ENCODE measurements around the gene PCDH8.

DNA sequence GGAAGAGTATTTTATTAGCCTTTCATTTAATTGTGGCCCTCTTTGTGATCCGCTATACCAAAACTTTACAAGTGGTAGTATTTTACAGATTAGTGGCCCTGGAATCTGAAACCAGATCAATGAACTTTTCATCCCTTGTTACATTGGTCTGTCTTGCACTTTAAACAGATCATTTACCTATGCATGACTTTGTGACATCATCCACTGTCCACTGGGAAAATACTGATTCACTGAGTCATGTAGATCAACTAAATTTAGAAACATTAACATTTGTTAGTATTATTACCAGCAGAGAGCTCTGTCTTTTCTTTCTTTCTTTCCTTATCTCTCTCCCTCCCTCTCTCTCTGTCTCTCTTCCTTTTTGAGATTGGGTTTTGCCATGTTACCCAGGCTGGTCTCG is 17.5 kb downstream of the PCDH8 start:
- no peak for TF ChIP-seq ZBTB21 (CRISPR knock-in tag; IDR thresholded peaks at IDR 0.05; ENCODE audit: borderline replicate concordance)
- TF ChIP-seq, protein P1, sequence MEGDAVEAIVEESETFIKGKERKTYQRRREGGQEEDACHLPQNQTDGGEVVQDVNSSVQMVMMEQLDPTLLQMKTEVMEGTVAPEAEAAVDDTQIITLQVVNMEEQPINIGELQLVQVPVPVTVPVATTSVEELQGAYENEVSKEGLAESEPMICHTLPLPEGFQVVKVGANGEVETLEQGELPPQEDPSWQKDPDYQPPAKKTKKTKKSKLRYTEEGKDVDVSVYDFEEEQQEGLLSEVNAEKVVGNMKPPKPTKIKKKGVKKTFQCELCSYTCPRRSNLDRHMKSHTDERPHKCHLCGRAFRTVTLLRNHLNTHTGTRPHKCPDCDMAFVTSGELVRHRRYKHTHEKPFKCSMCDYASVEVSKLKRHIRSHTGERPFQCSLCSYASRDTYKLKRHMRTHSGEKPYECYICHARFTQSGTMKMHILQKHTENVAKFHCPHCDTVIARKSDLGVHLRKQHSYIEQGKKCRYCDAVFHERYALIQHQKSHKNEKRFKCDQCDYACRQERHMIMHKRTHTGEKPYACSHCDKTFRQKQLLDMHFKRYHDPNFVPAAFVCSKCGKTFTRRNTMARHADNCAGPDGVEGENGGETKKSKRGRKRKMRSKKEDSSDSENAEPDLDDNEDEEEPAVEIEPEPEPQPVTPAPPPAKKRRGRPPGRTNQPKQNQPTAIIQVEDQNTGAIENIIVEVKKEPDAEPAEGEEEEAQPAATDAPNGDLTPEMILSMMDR (IDR thresholded peaks at IDR 0.05), result no peak
- TF ChIP-seq FOXJ3 (CRISPR knock-in tag; IDR thresholded peaks at IDR 0.05; ENCODE audit: borderline replicate concordance), result no peak
- no peak for TF ChIP-seq CREM (CRISPR knock-in tag; IDR thresholded peaks at IDR 0.05)
- TF ChIP-seq ELF4 (CRISPR knock-in tag; IDR thresholded peaks at IDR 0.05; ENCODE audit: low read depth), result no peak
- TF ChIP-seq, protein P2, sequence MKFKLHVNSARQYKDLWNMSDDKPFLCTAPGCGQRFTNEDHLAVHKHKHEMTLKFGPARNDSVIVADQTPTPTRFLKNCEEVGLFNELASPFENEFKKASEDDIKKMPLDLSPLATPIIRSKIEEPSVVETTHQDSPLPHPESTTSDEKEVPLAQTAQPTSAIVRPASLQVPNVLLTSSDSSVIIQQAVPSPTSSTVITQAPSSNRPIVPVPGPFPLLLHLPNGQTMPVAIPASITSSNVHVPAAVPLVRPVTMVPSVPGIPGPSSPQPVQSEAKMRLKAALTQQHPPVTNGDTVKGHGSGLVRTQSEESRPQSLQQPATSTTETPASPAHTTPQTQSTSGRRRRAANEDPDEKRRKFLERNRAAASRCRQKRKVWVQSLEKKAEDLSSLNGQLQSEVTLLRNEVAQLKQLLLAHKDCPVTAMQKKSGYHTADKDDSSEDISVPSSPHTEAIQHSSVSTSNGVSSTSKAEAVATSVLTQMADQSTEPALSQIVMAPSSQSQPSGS (CRISPR knock-in tag; IDR thresholded peaks at IDR 0.05; ENCODE audit: borderline replicate concordance, low read depth), result no peak
- TF ChIP-seq, protein P3, sequence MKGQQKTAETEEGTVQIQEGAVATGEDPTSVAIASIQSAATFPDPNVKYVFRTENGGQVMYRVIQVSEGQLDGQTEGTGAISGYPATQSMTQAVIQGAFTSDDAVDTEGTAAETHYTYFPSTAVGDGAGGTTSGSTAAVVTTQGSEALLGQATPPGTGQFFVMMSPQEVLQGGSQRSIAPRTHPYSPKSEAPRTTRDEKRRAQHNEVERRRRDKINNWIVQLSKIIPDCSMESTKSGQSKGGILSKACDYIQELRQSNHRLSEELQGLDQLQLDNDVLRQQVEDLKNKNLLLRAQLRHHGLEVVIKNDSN (CRISPR knock-in tag; IDR thresholded peaks at IDR 0.05), result no peak
- TF ChIP-seq NFYB (CRISPR knock-in tag; conservative IDR thresholded peaks at IDR 0.05; ENCODE audit: low read depth), result no peak
- TF ChIP-seq, protein P4, sequence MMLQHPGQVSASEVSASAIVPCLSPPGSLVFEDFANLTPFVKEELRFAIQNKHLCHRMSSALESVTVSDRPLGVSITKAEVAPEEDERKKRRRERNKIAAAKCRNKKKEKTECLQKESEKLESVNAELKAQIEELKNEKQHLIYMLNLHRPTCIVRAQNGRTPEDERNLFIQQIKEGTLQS (CRISPR knock-in tag; conservative IDR thresholded peaks at IDR 0.05), result no peak
- TF ChIP-seq SMAD4 (CRISPR knock-in tag; IDR thresholded peaks at IDR 0.05), result no peak
- TF ChIP-seq JUN (CRISPR knock-in tag; IDR thresholded peaks at IDR 0.05), result no peak
- TF ChIP-seq, protein P5, sequence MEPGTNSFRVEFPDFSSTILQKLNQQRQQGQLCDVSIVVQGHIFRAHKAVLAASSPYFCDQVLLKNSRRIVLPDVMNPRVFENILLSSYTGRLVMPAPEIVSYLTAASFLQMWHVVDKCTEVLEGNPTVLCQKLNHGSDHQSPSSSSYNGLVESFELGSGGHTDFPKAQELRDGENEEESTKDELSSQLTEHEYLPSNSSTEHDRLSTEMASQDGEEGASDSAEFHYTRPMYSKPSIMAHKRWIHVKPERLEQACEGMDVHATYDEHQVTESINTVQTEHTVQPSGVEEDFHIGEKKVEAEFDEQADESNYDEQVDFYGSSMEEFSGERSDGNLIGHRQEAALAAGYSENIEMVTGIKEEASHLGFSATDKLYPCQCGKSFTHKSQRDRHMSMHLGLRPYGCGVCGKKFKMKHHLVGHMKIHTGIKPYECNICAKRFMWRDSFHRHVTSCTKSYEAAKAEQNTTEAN (CRISPR knock-in tag; IDR thresholded peaks at IDR 0.05), result no peak
